Right ventricle myocardium superior (tissue), 1 donor: Measurements from ENCODE around the gene SIGLEC15. TPM values are rescaled to one million over a fixed set of nuclear protein-coding genes. Genes with fewer than 3 reads are reported as not detected.

ENCODE experiments used
- ATAC-seq: fragments of 200-7000 bp; cut with Tn5 transposase; one replicate; pipeline ENCODE4 v1.9.1; 2020; ENCODE audit warnings: mild to moderate bottlenecking; ENCODE audit not compliant: poor library complexity
- DNase-seq: peaks from one replicate; pipeline ENCODE4 v3.0.0-alpha.2; 2020
- intact Hi-C: fragments of 100-400 bp; cut with DNase I; formaldehyde crosslinking; loops from one replicate; pipeline ENCODE4 v1.11.2; 2022
- total RNA-seq: library from RNA; stranded (reverse); fragmentation: NEBNext Ultra II Directional; extraction: Animal tissue kit (Norgen Biotek cat#: 25700); gene quantifications from one replicate; pipeline ENCODE4 v1.2.1, GENCODE V29; 2021
- donor health status: DM: no; HTN: yes; CAD: no; lungs with severe emphysema.

SIGLEC15 gene
- total RNA-seq, 1 donor from 2014 or later = not detected

GRCh38 chr18:45863469-45863868, 38.0 kb downstream of the SIGLEC15 start:
- no peak for DNase-seq
- ATAC-seq = no peak
- intact Hi-C loops = no loop called here

- intact Hi-C loops = no loop called here
- no peak for DNase-seq
- no peak for ATAC-seq
Measured at GRCh38 chr18:45864081-45864480, 38.6 kb downstream of the SIGLEC15 start.

GRCh38 chr18:45865466-45865865, 40.0 kb downstream of the SIGLEC15 start:
- DNase-seq (no peak), ATAC-seq (no peak)
- intact Hi-C loops = no loop called here

- ATAC-seq (no peak), DNase-seq (no peak)
- intact Hi-C loops = no loop called here
Measured at GRCh38 chr18:45870419-45870818, 44.9 kb downstream of the SIGLEC15 start.

- ATAC-seq (no peak), DNase-seq (no peak)
- intact Hi-C loops = no loop called here
Measured at GRCh38 chr18:45871431-45872084, 46.1 kb downstream of the SIGLEC15 start.

GRCh38 chr18:45874491-45875184, 49.2 kb downstream of the SIGLEC15 start:
- ATAC-seq (no peak), DNase-seq (no peak)
- intact Hi-C loops = no loop called here

GRCh38 chr18:45876161-45876560, 50.7 kb downstream of the SIGLEC15 start:
- DNase-seq (no peak), ATAC-seq (no peak)
- intact Hi-C loops = no loop called here

GRCh38 chr18:45877403-45877802, 51.9 kb downstream of the SIGLEC15 start:
- DNase-seq = no peak
- intact Hi-C loops = no loop called here
- ATAC-seq = no peak

- intact Hi-C loops = loop anchor here (1.0 kb wide), 1 partner anchor 189 kb away; no protein-coding TSS in a partner anchor
- DNase-seq (peak; percentile 82), ATAC-seq (peak; percentile 97)
Measured at GRCh38 chr18:45879681-45880655, 54.5 kb downstream of the SIGLEC15 start.

- DNase-seq (no peak), ATAC-seq (no peak)
- intact Hi-C loops = loop anchor here (1.0 kb wide), 1 partner anchor 190 kb away; no protein-coding TSS in a partner anchor
Measured at GRCh38 chr18:45880876-45881558, 55.5 kb downstream of the SIGLEC15 start.

GRCh38 chr18:45887585-45887984, 62.1 kb downstream of the SIGLEC15 start:
- DNase-seq (no peak), ATAC-seq (no peak)
- intact Hi-C loops = no loop called here

- DNase-seq (no peak), ATAC-seq (no peak)
- intact Hi-C loops = no loop called here
Measured at GRCh38 chr18:45889419-45890064, 64.1 kb downstream of the SIGLEC15 start.

- intact Hi-C loops = no loop called here
- peak; percentile 49 for ATAC-seq
- DNase-seq = no peak
Measured at GRCh38 chr18:45890606-45891005, 65.1 kb downstream of the SIGLEC15 start.

GRCh38 chr18:45891806-45892205, 66.3 kb downstream of the SIGLEC15 start:
- intact Hi-C loops = no loop called here
- ATAC-seq (no peak), DNase-seq (no peak)
